A549 (cell line): ENCODE measurements around the gene CHIT1.

Experiments used
- EP300 ChIP-seq, 2 experiments: fragments of >200 bp; sonication (Bioruptor Twin); formaldehyde crosslinking; IDR thresholded peaks; 2 replicates in 1 of 2; 3 replicates in 1 of 2; pipeline ENCODE4 v1.6.1; 2016 to 2017
- KDM5A ChIP-seq: fragments of 200-600 bp; sonication (generic); IDR thresholded peaks from 2 replicates; pipeline ENCODE4 v1.6.1; 2016; ENCODE audit warnings: antibody characterized with exemption, mild to moderate bottlenecking
- POLR2A ChIP-seq: IDR thresholded peaks from 2 replicates; pipeline ENCODE4 v1.6.1; 2012; ENCODE audit warnings: mild to moderate bottlenecking, low read length
- RCOR1 ChIP-seq: fragments of 150-350 bp; IDR thresholded peaks from 2 replicates; pipeline ENCODE4 v1.6.1; 2014; ENCODE audit warnings: antibody characterized with exemption, low read length, low read depth
- TF ChIP-seq, protein P1 (sequence below): fragments of >200 bp; sonication (Bioruptor Twin); formaldehyde crosslinking; IDR thresholded peaks from 3 replicates; pipeline ENCODE4 v1.5.1; 2016
- TF ChIP-seq, protein P2 (sequence below): IDR thresholded peaks from 2 replicates; pipeline ENCODE4 v1.6.1; 2012
- TF ChIP-seq, protein P3 (sequence below): fragments of >200 bp; sonication (Bioruptor Twin); formaldehyde crosslinking; IDR thresholded peaks from 3 replicates; pipeline ENCODE4 v1.6.1; 2016

DNA sequence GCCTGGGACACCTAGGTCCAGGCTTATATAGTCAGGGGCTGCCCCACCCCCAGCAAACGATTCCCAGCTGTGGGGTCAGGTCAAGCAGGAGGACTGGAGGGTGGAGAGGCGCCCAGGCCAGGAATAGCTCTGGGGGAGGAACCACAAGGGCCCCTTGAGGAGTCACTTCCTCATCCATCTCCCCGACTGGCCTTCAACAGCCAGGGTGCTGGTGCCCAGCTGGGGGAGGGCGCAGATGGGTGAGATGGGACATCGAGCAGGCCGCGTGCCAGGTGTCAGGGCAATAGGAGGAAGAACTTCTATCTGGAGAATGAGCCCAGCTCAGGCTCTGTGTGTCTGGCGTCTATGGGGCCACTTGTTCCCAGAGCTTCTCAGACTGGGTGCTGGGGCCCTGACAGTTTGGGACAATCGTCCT is 53.6 kb downstream of the CHIT1 start:
- TF ChIP-seq, protein P1, sequence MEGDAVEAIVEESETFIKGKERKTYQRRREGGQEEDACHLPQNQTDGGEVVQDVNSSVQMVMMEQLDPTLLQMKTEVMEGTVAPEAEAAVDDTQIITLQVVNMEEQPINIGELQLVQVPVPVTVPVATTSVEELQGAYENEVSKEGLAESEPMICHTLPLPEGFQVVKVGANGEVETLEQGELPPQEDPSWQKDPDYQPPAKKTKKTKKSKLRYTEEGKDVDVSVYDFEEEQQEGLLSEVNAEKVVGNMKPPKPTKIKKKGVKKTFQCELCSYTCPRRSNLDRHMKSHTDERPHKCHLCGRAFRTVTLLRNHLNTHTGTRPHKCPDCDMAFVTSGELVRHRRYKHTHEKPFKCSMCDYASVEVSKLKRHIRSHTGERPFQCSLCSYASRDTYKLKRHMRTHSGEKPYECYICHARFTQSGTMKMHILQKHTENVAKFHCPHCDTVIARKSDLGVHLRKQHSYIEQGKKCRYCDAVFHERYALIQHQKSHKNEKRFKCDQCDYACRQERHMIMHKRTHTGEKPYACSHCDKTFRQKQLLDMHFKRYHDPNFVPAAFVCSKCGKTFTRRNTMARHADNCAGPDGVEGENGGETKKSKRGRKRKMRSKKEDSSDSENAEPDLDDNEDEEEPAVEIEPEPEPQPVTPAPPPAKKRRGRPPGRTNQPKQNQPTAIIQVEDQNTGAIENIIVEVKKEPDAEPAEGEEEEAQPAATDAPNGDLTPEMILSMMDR = no peak
- TF ChIP-seq, protein P2, sequence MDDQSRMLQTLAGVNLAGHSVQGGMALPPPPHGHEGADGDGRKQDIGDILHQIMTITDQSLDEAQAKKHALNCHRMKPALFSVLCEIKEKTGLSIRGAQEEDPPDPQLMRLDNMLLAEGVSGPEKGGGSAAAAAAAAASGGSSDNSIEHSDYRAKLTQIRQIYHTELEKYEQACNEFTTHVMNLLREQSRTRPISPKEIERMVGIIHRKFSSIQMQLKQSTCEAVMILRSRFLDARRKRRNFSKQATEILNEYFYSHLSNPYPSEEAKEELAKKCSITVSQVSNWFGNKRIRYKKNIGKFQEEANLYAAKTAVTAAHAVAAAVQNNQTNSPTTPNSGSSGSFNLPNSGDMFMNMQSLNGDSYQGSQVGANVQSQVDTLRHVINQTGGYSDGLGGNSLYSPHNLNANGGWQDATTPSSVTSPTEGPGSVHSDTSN = no peak
- TF ChIP-seq POLR2A = no peak
- TF ChIP-seq KDM5A = no peak
- no peak for TF ChIP-seq EP300 (IDR thresholded peaks at IDR 0.05)
- no peak for TF ChIP-seq RCOR1
- TF ChIP-seq, protein P3, sequence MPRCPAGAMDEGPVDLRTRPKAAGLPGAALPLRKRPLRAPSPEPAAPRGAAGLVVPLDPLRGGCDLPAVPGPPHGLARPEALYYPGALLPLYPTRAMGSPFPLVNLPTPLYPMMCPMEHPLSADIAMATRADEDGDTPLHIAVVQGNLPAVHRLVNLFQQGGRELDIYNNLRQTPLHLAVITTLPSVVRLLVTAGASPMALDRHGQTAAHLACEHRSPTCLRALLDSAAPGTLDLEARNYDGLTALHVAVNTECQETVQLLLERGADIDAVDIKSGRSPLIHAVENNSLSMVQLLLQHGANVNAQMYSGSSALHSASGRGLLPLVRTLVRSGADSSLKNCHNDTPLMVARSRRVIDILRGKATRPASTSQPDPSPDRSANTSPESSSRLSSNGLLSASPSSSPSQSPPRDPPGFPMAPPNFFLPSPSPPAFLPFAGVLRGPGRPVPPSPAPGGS = no peak
